ENCODE measurements around the gene AGPAT2. TPM values are rescaled to one million over a fixed set of nuclear protein-coding genes. Genes with fewer than 3 reads are reported as not detected.
"Not testable (repeated sequence)": the region's sequence is repeated elsewhere in the genome, so short reads cannot be mapped to it uniquely, and the experiment has no call there.

AGPAT2 gene
- total RNA-seq, 1 donor, result 29.0 TPM

GRCh38 chr9:136714096-136714892 is 27.0 kb upstream of the AGPAT2 start:
- no peak overlapping the region for H3K4me3 ChIP-seq (ENCODE audit: low read depth, low read length)
- TF ChIP-seq, protein P1, sequence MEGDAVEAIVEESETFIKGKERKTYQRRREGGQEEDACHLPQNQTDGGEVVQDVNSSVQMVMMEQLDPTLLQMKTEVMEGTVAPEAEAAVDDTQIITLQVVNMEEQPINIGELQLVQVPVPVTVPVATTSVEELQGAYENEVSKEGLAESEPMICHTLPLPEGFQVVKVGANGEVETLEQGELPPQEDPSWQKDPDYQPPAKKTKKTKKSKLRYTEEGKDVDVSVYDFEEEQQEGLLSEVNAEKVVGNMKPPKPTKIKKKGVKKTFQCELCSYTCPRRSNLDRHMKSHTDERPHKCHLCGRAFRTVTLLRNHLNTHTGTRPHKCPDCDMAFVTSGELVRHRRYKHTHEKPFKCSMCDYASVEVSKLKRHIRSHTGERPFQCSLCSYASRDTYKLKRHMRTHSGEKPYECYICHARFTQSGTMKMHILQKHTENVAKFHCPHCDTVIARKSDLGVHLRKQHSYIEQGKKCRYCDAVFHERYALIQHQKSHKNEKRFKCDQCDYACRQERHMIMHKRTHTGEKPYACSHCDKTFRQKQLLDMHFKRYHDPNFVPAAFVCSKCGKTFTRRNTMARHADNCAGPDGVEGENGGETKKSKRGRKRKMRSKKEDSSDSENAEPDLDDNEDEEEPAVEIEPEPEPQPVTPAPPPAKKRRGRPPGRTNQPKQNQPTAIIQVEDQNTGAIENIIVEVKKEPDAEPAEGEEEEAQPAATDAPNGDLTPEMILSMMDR (IDR thresholded peaks at IDR 0.05; ENCODE audit: insufficient read depth, low read length), result no peak
- DNase-seq (ENCODE audit: low read depth), result no peak

DNA sequence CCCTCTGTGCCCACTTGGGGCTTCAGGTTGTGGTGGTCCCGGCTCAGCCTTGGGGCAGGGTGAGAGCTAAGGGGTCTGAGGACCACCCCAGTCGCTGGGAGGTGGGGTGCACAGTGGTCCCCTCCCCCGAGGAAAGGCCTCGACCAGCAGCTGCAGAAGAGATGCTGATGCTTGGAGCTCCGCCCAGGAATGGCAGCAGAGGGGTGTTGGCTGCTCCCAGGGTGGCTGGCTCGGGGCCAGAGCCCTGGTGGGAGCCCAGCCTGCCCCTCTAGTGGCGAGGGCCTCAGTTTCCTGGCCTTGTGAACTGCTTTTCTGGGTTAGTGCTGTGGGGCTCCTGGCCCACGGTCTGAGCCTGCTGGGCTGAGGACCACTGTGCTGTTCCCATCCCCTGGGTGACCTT is 26.3 kb upstream of the AGPAT2 start:
- H3K4me3 ChIP-seq (ENCODE audit: low read depth, low read length), result no peak overlapping the region
- TF ChIP-seq, protein P1 (IDR thresholded peaks at IDR 0.05; ENCODE audit: insufficient read depth, low read length), result no peak
- DNase-seq (ENCODE audit: low read depth), result no peak

- no peak for DNase-seq (ENCODE audit: low read depth)
- peak overlapping the region; percentile 39 for H3K4me3 ChIP-seq (ENCODE audit: low read depth, low read length)
- TF ChIP-seq, protein P1 (IDR thresholded peaks at IDR 0.05; ENCODE audit: insufficient read depth, low read length), result no peak
These were observed 25.7 kb upstream of the AGPAT2 start for GRCh38 chr9:136712690-136713544.

GRCh38 chr9:136711751-136712689 is 24.8 kb upstream of the AGPAT2 start, which contains the start of gene DIPK1B:
TSS of gene DIPK1B (plus strand) at chr9:136712572. CDS start at chr9:136712666, 94 bp downstream.
- TF ChIP-seq, protein P1 (IDR thresholded peaks at IDR 0.05; ENCODE audit: insufficient read depth, low read length), result no peak
- DNase-seq (ENCODE audit: low read depth), result no peak
- H3K4me3 ChIP-seq (ENCODE audit: low read depth, low read length), result peak within 1 kb of the TSS; percentile 39

GRCh38 chr9:136711219-136711648 is 24.0 kb upstream of the AGPAT2 start:
- peak; percentile 71 for DNase-seq (ENCODE audit: low read depth)
- not testable (repeated sequence) for H3K4me3 ChIP-seq (ENCODE audit: low read depth, low read length)

GRCh38 chr9:136710543-136710942 is 23.3 kb upstream of the AGPAT2 start:
- DNase-seq (ENCODE audit: low read depth), result no peak
- TF ChIP-seq, protein P1 (IDR thresholded peaks at IDR 0.05; ENCODE audit: insufficient read depth, low read length), result no peak

More at GRCh38 chr9:136710543-136710942, 23.3 kb upstream of the AGPAT2 start:
- H3K4me3 ChIP-seq (ENCODE audit: low read depth, low read length), result no peak overlapping the region

Data from fibroblast of the aortic adventitia (primary cell).